Suprapubic skin (tissue), 4 donors: ENCODE data around the gene AOX1.

Experiments used
- CTCF ChIP-seq, 2 donors: fragments of 200-600 bp in 1 of 2; fragments of 450-650 bp in 1 of 2; sonication (generic) in 1 of 2; IDR thresholded peaks; one replicate each; pipeline ENCODE4 v1.5.1; 2016 to 2019; ENCODE audit warnings: antibody characterized with exemption in 2 of 2, mild to moderate bottlenecking in 1 of 2, moderate library complexity in 1 of 2
- EP300 ChIP-seq: sonication (generic); formaldehyde crosslinking; IDR thresholded peaks from one replicate; pipeline ENCODE4 v1.6.1; 2017; ENCODE audit warnings: antibody characterized with exemption
- POLR2A ChIP-seq, 2 donors: fragments of 450-650 bp; IDR thresholded peaks; one replicate each; pipeline ENCODE4 v1.6.1; 2017; ENCODE audit warnings: antibody characterized with exemption in 2 of 2, mild to moderate bottlenecking in 2 of 2, moderate library complexity in 2 of 2
- POLR2AphosphoS5 ChIP-seq, 3 donors: sonication (generic); formaldehyde crosslinking; IDR thresholded peaks; one replicate each; pipeline ENCODE4 v1.6.1; 2017; ENCODE audit warnings: antibody characterized with exemption in 3 of 3

GRCh38 chr2:200587007-200587616, 1.3 kb downstream of the AOX1 start:
- TF ChIP-seq CTCF (IDR thresholded peaks at IDR 0.05) (no peak), POLR2AphosphoS5 (IDR thresholded peaks at IDR 0.05) (no peak), POLR2A (IDR thresholded peaks at IDR 0.05) (no peak), EP300 (no peak)
